ENCODE results near the gene MAML2. TPM values are rescaled to one million over a fixed set of nuclear protein-coding genes. Genes with fewer than 3 reads are reported as not detected.

The MAML2 gene
- total RNA-seq, 1 experiment from 2014 or later = 22.7 TPM

- Mint-ChIP-seq H3K4me1 (ENCODE audit: low read depth, unreplicated experiment) (peaks cover 17% of the 10 kb centered on the region), H3K27ac (ENCODE audit: unreplicated experiment) (no peak overlapping the region), H3K4me3 (ENCODE audit: low read depth, unreplicated experiment) (no peak overlapping the region), H3K27me3 (ENCODE audit: unreplicated experiment) (no peaks in the 10 kb centered on the region), H3K9me3 (ENCODE audit: low read depth, unreplicated experiment) (no peaks in the 10 kb centered on the region), H3K36me3 (ENCODE audit: insufficient read depth, unreplicated experiment) (peaks cover 12% of the 10 kb centered on the region)
- CTCF ChIA-PET = no interaction called here
- intact Hi-C loops (cut with micrococcal nuclease; ENCODE audit: unreplicated experiment) = no loop called here
- no peak for DNase-seq
- no peak for TF ChIP-seq CTCF (IDR thresholded peaks at IDR 0.05; ENCODE audit: unreplicated experiment)
- no TSS peak for BruUV-seq (replicated peaks)
These were observed 251.5 kb downstream of the MAML2 start for GRCh38 chr11:96091476-96091875.

- TF ChIP-seq CTCF (IDR thresholded peaks at IDR 0.05; ENCODE audit: unreplicated experiment) = no peak
- intact Hi-C loops (cut with micrococcal nuclease; ENCODE audit: unreplicated experiment) = no loop called here
- Mint-ChIP-seq H3K27me3 (ENCODE audit: unreplicated experiment) (no peaks in the 10 kb centered on the region), H3K27ac (ENCODE audit: unreplicated experiment) (no peak overlapping the region), H3K4me1 (ENCODE audit: low read depth, unreplicated experiment) (peaks cover 15% of the 10 kb centered on the region), H3K4me3 (ENCODE audit: low read depth, unreplicated experiment) (no peak overlapping the region), H3K9me3 (ENCODE audit: low read depth, unreplicated experiment) (no peaks in the 10 kb centered on the region), H3K36me3 (ENCODE audit: insufficient read depth, unreplicated experiment) (peaks cover 6% of the 10 kb centered on the region)
- CTCF ChIA-PET = no interaction called here
- DNase-seq = no peak
- no TSS peak for BruUV-seq (replicated peaks)
These were observed 252.3 kb downstream of the MAML2 start for GRCh38 chr11:96090711-96091110.

GRCh38 chr11:96088914-96089313, 254.1 kb downstream of the MAML2 start:
- no peak overlapping the region for H3K27ac Mint-ChIP-seq (ENCODE audit: unreplicated experiment)
- no peak for DNase-seq
- peaks cover 15% of the 10 kb centered on the region for H3K4me1 Mint-ChIP-seq (ENCODE audit: low read depth, unreplicated experiment)
- H3K9me3 Mint-ChIP-seq (ENCODE audit: low read depth, unreplicated experiment) = no peaks in the 10 kb centered on the region
- H3K4me3 Mint-ChIP-seq (ENCODE audit: low read depth, unreplicated experiment) = no peak overlapping the region
- no TSS peak for BruUV-seq (replicated peaks)
- no peak for TF ChIP-seq CTCF (IDR thresholded peaks at IDR 0.05; ENCODE audit: unreplicated experiment)
- intact Hi-C loops (cut with micrococcal nuclease; ENCODE audit: unreplicated experiment) = no loop called here
- H3K36me3 Mint-ChIP-seq (ENCODE audit: insufficient read depth, unreplicated experiment) = peaks cover 5% of the 10 kb centered on the region
- no peaks in the 10 kb centered on the region for H3K27me3 Mint-ChIP-seq (ENCODE audit: unreplicated experiment)
- CTCF ChIA-PET = no interaction called here

- H3K36me3 Mint-ChIP-seq (ENCODE audit: insufficient read depth, unreplicated experiment) = no peaks in the 10 kb centered on the region
These were observed 256.9 kb downstream of the MAML2 start for GRCh38 chr11:96086111-96086510.

More at GRCh38 chr11:96086111-96086510, 256.9 kb downstream of the MAML2 start:
- intact Hi-C loops (cut with micrococcal nuclease; ENCODE audit: unreplicated experiment) = no loop called here
- Mint-ChIP-seq H3K4me3 (ENCODE audit: low read depth, unreplicated experiment) (no peak overlapping the region), H3K27ac (ENCODE audit: unreplicated experiment) (no peak overlapping the region), H3K4me1 (ENCODE audit: low read depth, unreplicated experiment) (no peaks in the 10 kb centered on the region), H3K9me3 (ENCODE audit: low read depth, unreplicated experiment) (no peaks in the 10 kb centered on the region), H3K27me3 (ENCODE audit: unreplicated experiment) (no peaks in the 10 kb centered on the region)
- BruUV-seq (replicated peaks) = no TSS peak
- DNase-seq = no peak
- TF ChIP-seq CTCF (IDR thresholded peaks at IDR 0.05; ENCODE audit: unreplicated experiment) = no peak
- CTCF ChIA-PET = no interaction called here

All from Calu3 (cell line).